ENCODE results near the gene SERPIND1. TPM values are rescaled to one million over a fixed set of nuclear protein-coding genes. Genes with fewer than 3 reads are reported as not detected.

Gene SERPIND1
- total RNA-seq, 1 donor from 2014 or later, result not detected

DNA sequence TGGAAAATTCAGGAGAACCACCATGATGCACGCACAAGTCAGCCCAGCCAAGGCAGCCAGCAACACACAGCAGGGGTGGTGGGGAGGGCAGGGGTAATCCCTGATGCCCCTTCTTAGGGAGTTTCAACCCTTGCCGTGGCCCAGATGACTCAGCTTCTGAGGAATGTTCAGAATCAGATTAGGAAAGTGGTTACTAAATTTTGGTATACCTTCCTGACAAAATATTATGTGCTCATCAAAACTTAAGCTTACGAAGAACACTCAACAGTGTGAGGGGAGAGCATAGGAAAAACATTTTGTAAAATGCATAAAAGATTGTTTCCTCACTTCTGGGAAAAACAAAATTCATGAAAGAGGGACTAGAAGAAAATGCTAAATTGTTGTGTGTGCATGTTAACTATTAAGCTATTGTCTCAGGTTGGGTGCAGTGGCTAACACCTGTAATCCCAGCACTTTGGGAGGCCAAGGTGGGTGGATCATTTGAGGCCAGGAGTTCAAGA is 32.1 kb downstream of the SERPIND1 start:
- no peaks in the 10 kb centered on the region for H3K27me3 Mint-ChIP-seq (ENCODE audit: low read depth, unreplicated experiment)
- no peak for DNase-seq (ENCODE audit: low read depth)

DNA sequence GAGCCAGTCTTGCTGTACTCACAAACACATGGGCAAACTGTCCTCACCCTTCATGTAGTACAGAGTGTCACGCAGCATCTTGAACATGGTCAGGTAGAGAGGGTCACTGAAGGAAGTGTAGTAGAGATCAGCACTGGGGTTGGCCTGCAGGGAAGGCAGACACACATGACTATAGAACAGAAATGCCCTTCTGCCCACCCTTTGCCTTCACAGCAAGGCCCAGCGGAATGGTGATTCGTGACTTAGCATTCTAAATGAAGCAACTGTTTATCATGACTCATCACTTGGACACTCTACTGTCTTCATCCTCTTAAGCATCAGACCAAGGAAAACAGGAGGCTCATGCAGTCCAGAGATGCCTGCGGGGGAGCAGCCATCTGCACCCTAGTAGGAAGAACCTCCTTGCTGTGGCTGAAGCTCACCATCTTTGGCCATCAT is 33.4 kb downstream of the SERPIND1 start:
- Histone ChIP-seq H3K9ac (ENCODE audit: low read length) (no peak overlapping the region), H3K4me2 (ENCODE audit: low read length) (peak overlapping the region; percentile 1), H3K79me2 (ENCODE audit: insufficient read depth, low read length) (no peaks in the 10 kb centered on the region), H2AFZ (ENCODE audit: low read depth, low read length) (peak overlapping the region; percentile 19), H3K27ac (ENCODE audit: low read depth, low read length) (peak overlapping the region; percentile 41), H3K36me3 (ENCODE audit: insufficient read depth, low read length) (peaks cover 27% of the 10 kb centered on the region), H3K4me3 (ENCODE audit: insufficient read depth, low read depth, low read length) (no peak overlapping the region), H3K4me1 (ENCODE audit: insufficient read depth, low read length) (peaks cover 8% of the 10 kb centered on the region), H3K9me3 (ENCODE audit: insufficient read depth, low read depth, low read length) (no peaks in the 10 kb centered on the region), H4K20me1 (ENCODE audit: insufficient read depth, low read length) (no peaks in the 10 kb centered on the region), H3K27me3 (ENCODE audit: insufficient read depth, low read length) (no peaks in the 10 kb centered on the region)
- peaks cover 25% of the 10 kb centered on the region for H3K36me3 Mint-ChIP-seq (ENCODE audit: low read depth, unreplicated experiment)
- H3K4me3 Mint-ChIP-seq (ENCODE audit: unreplicated experiment), result peak overlapping the region; percentile 18
- no peak overlapping the region for H3K27ac Mint-ChIP-seq (ENCODE audit: unreplicated experiment)
- FAIRE-seq (peak; percentile 97), DNase-seq (ENCODE audit: low read depth) (peak; percentile 76)
- H3K27me3 Mint-ChIP-seq (ENCODE audit: low read depth, unreplicated experiment), result no peaks in the 10 kb centered on the region
- peaks cover 12% of the 10 kb centered on the region for H3K4me1 Mint-ChIP-seq (ENCODE audit: low read depth, unreplicated experiment)
- H3K9me3 Mint-ChIP-seq (ENCODE audit: unreplicated experiment), result no peaks in the 10 kb centered on the region
- TF ChIP-seq, protein P1, sequence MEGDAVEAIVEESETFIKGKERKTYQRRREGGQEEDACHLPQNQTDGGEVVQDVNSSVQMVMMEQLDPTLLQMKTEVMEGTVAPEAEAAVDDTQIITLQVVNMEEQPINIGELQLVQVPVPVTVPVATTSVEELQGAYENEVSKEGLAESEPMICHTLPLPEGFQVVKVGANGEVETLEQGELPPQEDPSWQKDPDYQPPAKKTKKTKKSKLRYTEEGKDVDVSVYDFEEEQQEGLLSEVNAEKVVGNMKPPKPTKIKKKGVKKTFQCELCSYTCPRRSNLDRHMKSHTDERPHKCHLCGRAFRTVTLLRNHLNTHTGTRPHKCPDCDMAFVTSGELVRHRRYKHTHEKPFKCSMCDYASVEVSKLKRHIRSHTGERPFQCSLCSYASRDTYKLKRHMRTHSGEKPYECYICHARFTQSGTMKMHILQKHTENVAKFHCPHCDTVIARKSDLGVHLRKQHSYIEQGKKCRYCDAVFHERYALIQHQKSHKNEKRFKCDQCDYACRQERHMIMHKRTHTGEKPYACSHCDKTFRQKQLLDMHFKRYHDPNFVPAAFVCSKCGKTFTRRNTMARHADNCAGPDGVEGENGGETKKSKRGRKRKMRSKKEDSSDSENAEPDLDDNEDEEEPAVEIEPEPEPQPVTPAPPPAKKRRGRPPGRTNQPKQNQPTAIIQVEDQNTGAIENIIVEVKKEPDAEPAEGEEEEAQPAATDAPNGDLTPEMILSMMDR (IDR thresholded peaks at IDR 0.05; ENCODE audit: insufficient read depth, low read depth, low read length), result no peak
- no peak for TF ChIP-seq EZH2 (IDR thresholded peaks at IDR 0.05; ENCODE audit: insufficient read depth, low read length)

More for the DNA sequence above, 32.1 kb downstream of the SERPIND1 start:
- Mint-ChIP-seq H3K4me3 (ENCODE audit: unreplicated experiment) (no peak overlapping the region), H3K27ac (ENCODE audit: unreplicated experiment) (peak overlapping the region; percentile 50), H3K9me3 (ENCODE audit: unreplicated experiment) (no peaks in the 10 kb centered on the region), H3K36me3 (ENCODE audit: low read depth, unreplicated experiment) (peaks cover 24% of the 10 kb centered on the region), H3K4me1 (ENCODE audit: low read depth, unreplicated experiment) (peaks cover 12% of the 10 kb centered on the region)
- Histone ChIP-seq H3K79me2 (ENCODE audit: insufficient read depth, low read length) (no peaks in the 10 kb centered on the region), H4K20me1 (ENCODE audit: insufficient read depth, low read length) (no peaks in the 10 kb centered on the region), H3K4me2 (ENCODE audit: low read length) (no peak overlapping the region), H3K9ac (ENCODE audit: low read length) (no peak overlapping the region), H3K4me3 (ENCODE audit: insufficient read depth, low read depth, low read length) (no peak overlapping the region), H2AFZ (ENCODE audit: low read depth, low read length) (no peak overlapping the region), H3K36me3 (ENCODE audit: insufficient read depth, low read length) (peaks cover 29% of the 10 kb centered on the region), H3K4me1 (ENCODE audit: insufficient read depth, low read length) (peaks cover 8% of the 10 kb centered on the region), H3K27me3 (ENCODE audit: insufficient read depth, low read length) (no peaks in the 10 kb centered on the region), H3K9me3 (ENCODE audit: insufficient read depth, low read depth, low read length) (no peaks in the 10 kb centered on the region), H3K27ac (ENCODE audit: low read depth, low read length) (no peak overlapping the region)
- no peak for FAIRE-seq
- no peak for TF ChIP-seq EZH2 (IDR thresholded peaks at IDR 0.05; ENCODE audit: insufficient read depth, low read length)
- TF ChIP-seq, protein P1 (IDR thresholded peaks at IDR 0.05; ENCODE audit: insufficient read depth, low read depth, low read length), result no peak

DNA sequence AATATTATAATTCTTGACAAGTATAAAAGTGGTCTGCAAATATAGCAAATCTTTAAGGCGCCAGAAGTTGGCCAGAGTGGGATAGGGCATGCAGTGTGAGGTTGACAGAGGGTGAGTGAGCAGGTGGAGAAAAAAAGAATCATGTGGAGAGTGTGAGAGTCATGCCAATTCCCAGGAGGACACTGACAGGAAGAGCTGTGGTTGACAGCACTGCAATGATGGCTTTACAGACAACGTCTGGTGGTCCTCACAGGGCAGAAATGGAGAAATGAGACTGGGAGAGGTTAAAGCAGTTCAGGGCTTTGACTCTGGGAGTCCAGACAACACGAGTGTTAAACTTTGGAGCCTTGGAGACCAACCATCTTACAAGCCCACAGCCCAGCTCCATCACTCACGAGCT is 34.9 kb downstream of the SERPIND1 start:
- FAIRE-seq (no peak), DNase-seq (ENCODE audit: low read depth) (no peak)
- Histone ChIP-seq H3K9me3 (ENCODE audit: insufficient read depth, low read depth, low read length) (no peaks in the 10 kb centered on the region), H3K79me2 (ENCODE audit: insufficient read depth, low read length) (no peaks in the 10 kb centered on the region), H3K27me3 (ENCODE audit: insufficient read depth, low read length) (no peaks in the 10 kb centered on the region), H4K20me1 (ENCODE audit: insufficient read depth, low read length) (no peaks in the 10 kb centered on the region), H3K36me3 (ENCODE audit: insufficient read depth, low read length) (peaks cover 21% of the 10 kb centered on the region), H3K9ac (ENCODE audit: low read length) (no peak overlapping the region), H3K27ac (ENCODE audit: low read depth, low read length) (no peak overlapping the region), H2AFZ (ENCODE audit: low read depth, low read length) (no peak overlapping the region), H3K4me2 (ENCODE audit: low read length) (no peak overlapping the region), H3K4me3 (ENCODE audit: insufficient read depth, low read depth, low read length) (no peak overlapping the region), H3K4me1 (ENCODE audit: insufficient read depth, low read length) (peaks cover 8% of the 10 kb centered on the region)
- Mint-ChIP-seq H3K4me3 (ENCODE audit: unreplicated experiment) (no peak overlapping the region), H3K9me3 (ENCODE audit: unreplicated experiment) (no peaks in the 10 kb centered on the region), H3K27me3 (ENCODE audit: low read depth, unreplicated experiment) (no peaks in the 10 kb centered on the region), H3K4me1 (ENCODE audit: low read depth, unreplicated experiment) (peaks cover 12% of the 10 kb centered on the region), H3K36me3 (ENCODE audit: low read depth, unreplicated experiment) (peaks cover 20% of the 10 kb centered on the region), H3K27ac (ENCODE audit: unreplicated experiment) (no peak overlapping the region)
- no peak for TF ChIP-seq EZH2 (IDR thresholded peaks at IDR 0.05; ENCODE audit: insufficient read depth, low read length)
